Activated naive CD8-positive, alpha-beta T cell (primary cell): ENCODE data around the gene LIMS2.
A peak's percentile ranks its signal among the peaks of the same experiment; 100 is the strongest.

Source experiments
- H3K27ac Mint-ChIP-seq: one replicate; pipeline ENCODE4 v1.8.0; 2021; ENCODE audit warnings: mixed read lengths
- H3K27me3 Mint-ChIP-seq: one replicate; pipeline ENCODE4 v1.8.0; 2021; ENCODE audit warnings: mixed read lengths
- H3K36me3 Mint-ChIP-seq: one replicate; pipeline ENCODE4 v1.8.0; 2021; ENCODE audit warnings: mixed read lengths
- H3K4me1 Mint-ChIP-seq: one replicate; pipeline ENCODE4 v1.8.0; 2021; ENCODE audit warnings: low read depth, mixed read lengths
- H3K4me3 Mint-ChIP-seq: one replicate; pipeline ENCODE4 v1.8.0; 2021; ENCODE audit warnings: mild to moderate bottlenecking, mixed read lengths
- H3K9me3 Mint-ChIP-seq: one replicate; pipeline ENCODE4 v1.8.0; 2021; ENCODE audit warnings: low read depth, mixed read lengths

Gene LIMS2

DNA sequence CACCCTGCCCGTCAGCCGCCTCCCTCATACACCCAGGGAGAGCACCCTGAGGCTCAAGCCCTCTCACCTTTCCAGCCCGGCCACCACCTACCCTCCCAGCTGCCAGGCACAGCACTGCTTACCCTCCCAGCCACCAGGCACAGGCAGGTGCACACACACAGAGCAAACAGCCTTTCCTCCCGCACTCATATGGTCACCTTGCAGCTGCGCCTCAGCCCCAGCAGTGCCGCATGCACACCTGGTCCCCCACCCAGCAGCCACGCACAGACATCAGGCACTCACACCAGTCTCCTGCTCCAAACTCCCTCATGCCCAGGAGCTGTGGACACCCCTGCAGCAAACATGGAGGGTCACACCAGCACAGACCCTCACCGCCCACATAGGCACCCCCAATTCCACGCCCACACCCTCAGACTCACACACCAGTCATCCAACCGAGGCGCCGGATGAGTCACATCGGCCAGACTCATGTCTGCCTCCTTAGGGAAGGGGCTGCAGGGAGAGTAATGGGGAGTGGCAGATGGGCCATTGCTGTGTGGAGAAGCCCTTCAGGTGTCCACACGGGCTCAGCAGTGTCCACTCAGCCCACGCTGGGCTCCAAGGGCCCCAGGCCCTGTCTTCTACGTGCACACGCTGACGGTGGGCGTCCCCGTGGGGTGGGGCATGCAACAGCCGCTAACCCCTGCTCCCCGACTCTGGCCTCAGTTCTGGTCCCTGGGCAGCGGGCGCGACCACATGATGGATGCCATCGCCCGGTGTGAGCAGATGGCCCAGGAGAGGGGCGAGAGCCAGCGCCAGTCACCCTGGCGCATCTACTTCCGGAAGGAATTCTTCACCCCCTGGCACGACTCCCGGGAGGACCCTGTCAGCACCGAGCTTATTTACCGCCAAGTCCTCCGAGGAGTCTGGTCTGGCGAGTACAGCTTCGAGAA is 51.7 kb downstream of the LIMS2 start:
- no peaks in the 10 kb centered on the region for H3K27me3 Mint-ChIP-seq
- no peaks in the 10 kb centered on the region for H3K36me3 Mint-ChIP-seq
- H3K4me1 Mint-ChIP-seq = no peaks in the 10 kb centered on the region
- H3K27ac Mint-ChIP-seq = no peak overlapping the region
- H3K4me3 Mint-ChIP-seq = no peak overlapping the region
- no peaks in the 10 kb centered on the region for H3K9me3 Mint-ChIP-seq

DNA sequence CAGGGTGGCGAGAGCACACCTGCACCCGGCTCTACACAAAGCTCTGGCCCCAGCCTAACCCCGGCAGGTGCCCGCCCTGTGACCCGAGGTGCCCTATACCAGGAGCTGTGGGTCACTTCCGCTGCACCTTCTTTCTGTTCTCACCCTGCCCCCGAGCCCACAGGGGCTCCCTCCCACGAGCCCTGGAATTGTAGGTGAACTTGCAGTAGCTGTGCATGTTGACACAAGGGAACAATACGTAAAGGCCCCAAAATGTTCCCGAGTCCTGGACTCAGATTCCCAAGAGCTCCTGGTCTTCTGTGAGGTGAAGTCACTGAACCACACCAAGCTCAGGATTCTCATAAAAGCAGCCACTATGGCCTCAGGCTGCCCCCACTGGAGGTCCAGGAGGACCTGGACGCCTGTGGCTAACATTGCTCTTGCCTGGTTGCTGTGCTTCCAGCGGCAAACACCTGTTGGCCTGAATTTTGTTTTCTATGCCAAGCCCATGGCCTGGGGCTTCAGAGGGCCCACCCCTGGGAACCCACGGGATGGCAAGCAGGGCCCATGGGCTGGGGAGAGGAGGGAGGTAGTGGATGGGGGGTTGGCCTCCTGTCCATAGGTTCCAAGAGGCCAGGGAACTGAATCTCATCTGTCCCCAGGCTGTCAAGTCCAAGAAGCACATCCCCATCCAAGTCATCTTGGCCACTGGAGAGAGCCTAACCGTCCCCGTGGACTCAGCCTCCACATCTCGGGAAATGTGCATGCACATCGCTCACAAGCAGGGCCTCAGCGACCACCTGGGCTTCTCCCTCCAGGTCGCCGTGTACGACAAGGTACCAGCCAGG is 52.6 kb downstream of the LIMS2 start:
- Mint-ChIP-seq H3K4me3 (no peak overlapping the region), H3K27me3 (no peaks in the 10 kb centered on the region), H3K4me1 (peaks cover 2% of the 10 kb centered on the region), H3K9me3 (no peaks in the 10 kb centered on the region), H3K36me3 (no peaks in the 10 kb centered on the region), H3K27ac (no peak overlapping the region)

DNA sequence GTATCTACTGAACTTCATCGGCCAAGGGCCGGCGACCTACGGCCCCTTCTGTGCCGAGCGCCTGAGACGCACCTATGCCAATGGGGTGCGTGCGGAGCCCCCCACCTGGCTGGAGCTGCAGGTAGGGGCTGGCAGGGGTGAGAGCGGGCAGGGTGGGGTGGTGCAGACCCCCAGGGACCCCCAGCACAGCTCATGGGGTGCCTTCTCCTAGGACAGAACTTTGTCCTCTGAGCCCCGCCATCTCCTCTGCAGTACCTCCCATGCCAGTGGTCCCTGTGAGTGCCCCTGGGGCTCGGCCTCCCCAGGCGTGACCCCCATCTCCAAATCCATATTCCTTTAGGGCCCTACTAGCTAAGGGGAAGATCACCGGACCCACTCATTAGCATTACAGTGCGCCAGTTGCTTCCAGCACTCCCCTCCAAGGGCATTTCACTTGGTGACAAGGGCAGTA is 53.3 kb downstream of the LIMS2 start:
- H3K27me3 Mint-ChIP-seq = no peaks in the 10 kb centered on the region
- H3K27ac Mint-ChIP-seq = no peak overlapping the region
- no peak overlapping the region for H3K4me3 Mint-ChIP-seq
- peaks cover 6% of the 10 kb centered on the region for H3K4me1 Mint-ChIP-seq
- no peaks in the 10 kb centered on the region for H3K36me3 Mint-ChIP-seq
- no peaks in the 10 kb centered on the region for H3K9me3 Mint-ChIP-seq

DNA sequence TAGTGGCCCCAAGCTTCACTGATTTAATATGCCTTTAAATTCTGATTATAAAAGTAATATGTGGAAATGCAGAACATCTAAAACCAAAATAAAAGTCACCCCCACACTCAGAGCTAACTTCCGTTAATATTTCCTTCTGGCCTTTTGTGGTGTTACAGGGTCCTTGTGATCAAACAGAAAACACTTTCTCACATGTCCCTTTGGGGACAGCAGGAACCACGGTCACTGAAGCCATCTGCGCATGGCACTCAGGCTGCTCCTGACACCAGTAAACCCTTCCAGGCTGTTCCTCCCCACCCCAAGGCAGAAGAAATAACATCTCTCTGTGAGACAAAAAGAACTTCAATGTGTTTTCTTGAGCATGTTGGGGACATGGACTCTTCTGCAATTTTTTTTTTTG is 54.5 kb downstream of the LIMS2 start:
- no peak overlapping the region for H3K27ac Mint-ChIP-seq
- no peaks in the 10 kb centered on the region for H3K36me3 Mint-ChIP-seq
- no peak overlapping the region for H3K4me3 Mint-ChIP-seq
- peaks cover 18% of the 10 kb centered on the region for H3K4me1 Mint-ChIP-seq
- no peaks in the 10 kb centered on the region for H3K9me3 Mint-ChIP-seq
- no peaks in the 10 kb centered on the region for H3K27me3 Mint-ChIP-seq

GRCh38 chr2:127619877-127620705 is 55.2 kb downstream of the LIMS2 start:
- Mint-ChIP-seq H3K4me1 (peaks cover 26% of the 10 kb centered on the region), H3K27ac (no peak overlapping the region), H3K36me3 (no peaks in the 10 kb centered on the region), H3K4me3 (no peak overlapping the region), H3K27me3 (no peaks in the 10 kb centered on the region), H3K9me3 (no peaks in the 10 kb centered on the region)

GRCh38 chr2:127619203-127619590 is 56.1 kb downstream of the LIMS2 start:
- no peaks in the 10 kb centered on the region for H3K9me3 Mint-ChIP-seq
- no peaks in the 10 kb centered on the region for H3K36me3 Mint-ChIP-seq
- no peak overlapping the region for H3K27ac Mint-ChIP-seq
- no peak overlapping the region for H3K4me3 Mint-ChIP-seq
- no peaks in the 10 kb centered on the region for H3K27me3 Mint-ChIP-seq
- H3K4me1 Mint-ChIP-seq = peaks cover 28% of the 10 kb centered on the region

GRCh38 chr2:127618551-127619202 is 56.7 kb downstream of the LIMS2 start:
- Mint-ChIP-seq H3K27me3 (no peaks in the 10 kb centered on the region), H3K36me3 (peaks cover 4% of the 10 kb centered on the region), H3K27ac (no peak overlapping the region)

GRCh38 chr2:127615511-127616166 is 59.7 kb downstream of the LIMS2 start:
- Mint-ChIP-seq H3K36me3 (peaks cover 9% of the 10 kb centered on the region), H3K9me3 (peaks cover 6% of the 10 kb centered on the region), H3K4me1 (peaks cover 28% of the 10 kb centered on the region), H3K27ac (peak overlapping the region; percentile 5), H3K27me3 (no peaks in the 10 kb centered on the region), H3K4me3 (peak overlapping the region; percentile 60)

More at GRCh38 chr2:127618551-127619202, 56.7 kb downstream of the LIMS2 start:
- Mint-ChIP-seq H3K4me3 (no peak overlapping the region), H3K4me1 (peaks cover 28% of the 10 kb centered on the region), H3K9me3 (no peaks in the 10 kb centered on the region)

DNA sequence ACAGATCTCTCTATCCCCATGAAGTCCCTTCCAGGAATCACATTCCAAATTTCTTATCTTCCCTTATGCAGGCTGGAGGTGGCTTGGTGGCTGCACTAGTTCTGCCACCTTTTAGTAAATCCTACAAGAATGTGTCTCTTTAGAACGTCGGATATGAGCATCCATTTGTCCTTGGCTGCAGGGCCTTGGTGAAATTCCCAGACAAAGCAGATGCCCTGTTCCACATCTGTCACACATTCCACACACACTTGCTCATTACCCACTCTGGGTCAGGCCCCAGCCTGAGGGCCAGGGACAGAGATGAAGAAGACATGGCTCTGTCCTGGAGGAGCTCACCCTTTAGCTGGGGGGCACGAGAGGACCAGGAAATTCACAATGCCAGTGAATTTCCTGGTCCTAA is 60.6 kb downstream of the LIMS2 start:
- Mint-ChIP-seq H3K9me3 (peaks cover 6% of the 10 kb centered on the region), H3K36me3 (peaks cover 9% of the 10 kb centered on the region), H3K27ac (no peak overlapping the region), H3K4me3 (no peak overlapping the region), H3K4me1 (peaks cover 33% of the 10 kb centered on the region), H3K27me3 (no peaks in the 10 kb centered on the region)

DNA sequence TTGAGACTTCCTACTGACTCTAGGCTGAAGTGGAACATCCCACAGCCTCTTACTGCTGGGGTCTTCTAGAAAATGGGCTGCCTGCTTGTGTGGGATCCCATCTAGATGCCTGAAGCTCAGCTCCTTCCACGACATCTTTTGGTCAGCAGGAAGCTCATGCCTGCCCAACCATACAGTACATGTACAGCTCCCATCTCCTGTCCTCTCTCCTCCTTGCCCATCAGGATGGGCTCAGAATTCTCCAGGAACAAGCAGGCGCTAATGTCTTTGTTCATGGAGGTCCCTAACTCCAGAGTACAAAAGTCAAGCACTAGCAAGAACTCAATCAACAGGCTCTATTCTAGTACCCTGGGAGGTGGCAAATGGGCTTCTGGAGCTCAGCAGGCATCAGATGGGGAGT is 61.1 kb downstream of the LIMS2 start:
- Mint-ChIP-seq H3K9me3 (peaks cover 6% of the 10 kb centered on the region), H3K27me3 (no peaks in the 10 kb centered on the region), H3K4me3 (no peak overlapping the region), H3K27ac (no peak overlapping the region), H3K36me3 (peaks cover 9% of the 10 kb centered on the region), H3K4me1 (peaks cover 37% of the 10 kb centered on the region)

DNA sequence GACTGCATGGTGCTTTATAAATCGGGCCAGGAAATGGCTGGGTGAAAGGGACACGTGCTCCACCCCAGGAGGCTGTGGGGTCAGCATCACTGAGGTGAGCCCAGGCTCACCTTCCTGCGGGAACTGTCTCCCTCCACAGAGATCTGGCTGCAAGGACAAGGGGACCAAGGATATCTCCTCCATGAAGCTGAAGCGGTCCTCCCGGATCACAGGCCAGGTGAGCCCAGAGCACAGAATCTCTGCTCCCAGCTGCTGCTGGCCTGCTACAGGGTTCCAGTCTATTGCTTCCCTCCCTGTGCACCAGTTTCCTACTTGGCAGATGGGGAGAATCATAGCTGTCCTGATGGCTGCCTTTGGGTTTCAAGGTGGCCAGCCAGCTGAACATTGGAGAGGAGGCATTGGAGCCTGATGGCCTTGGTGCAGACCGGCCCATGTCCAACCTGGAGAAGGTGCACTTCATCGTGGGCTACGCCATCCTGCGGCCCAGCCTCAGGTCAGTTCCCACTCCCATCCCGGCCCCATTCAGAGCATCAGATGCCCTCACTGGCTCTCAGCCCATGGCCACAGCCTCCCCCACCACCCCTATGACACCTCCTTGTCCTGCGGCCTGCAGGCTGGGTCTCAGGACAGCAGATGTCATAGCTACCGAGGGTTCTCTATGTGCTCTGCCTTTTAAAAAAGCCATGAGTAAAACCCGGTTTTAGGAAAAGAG is 63.1 kb downstream of the LIMS2 start:
- H3K36me3 Mint-ChIP-seq = peaks cover 9% of the 10 kb centered on the region
- peaks cover 35% of the 10 kb centered on the region for H3K4me1 Mint-ChIP-seq
- no peak overlapping the region for H3K4me3 Mint-ChIP-seq
- H3K9me3 Mint-ChIP-seq = peaks cover 6% of the 10 kb centered on the region
- H3K27me3 Mint-ChIP-seq = no peaks in the 10 kb centered on the region
- no peak overlapping the region for H3K27ac Mint-ChIP-seq

- Mint-ChIP-seq H3K27ac (no peak overlapping the region), H3K9me3 (peaks cover 6% of the 10 kb centered on the region), H3K4me3 (no peak overlapping the region), H3K4me1 (peaks cover 25% of the 10 kb centered on the region), H3K27me3 (no peaks in the 10 kb centered on the region), H3K36me3 (peaks cover 9% of the 10 kb centered on the region)
These were observed 64.0 kb downstream of the LIMS2 start for GRCh38 chr2:127611076-127611925.

- Mint-ChIP-seq H3K9me3 (peaks cover 6% of the 10 kb centered on the region), H3K36me3 (peaks cover 9% of the 10 kb centered on the region), H3K27me3 (no peaks in the 10 kb centered on the region), H3K4me3 (no peak overlapping the region), H3K27ac (no peak overlapping the region), H3K4me1 (peaks cover 18% of the 10 kb centered on the region)
These were observed 64.8 kb downstream of the LIMS2 start for GRCh38 chr2:127610561-127610960.
